Activated CD4-positive, alpha-beta memory T cell treated with anti-CD3 and anti-CD28 coated beads, Interleukin-2, amount 10 ng/mL, durations not matched to agents 7 days and 5 days (primary cell): Measurements from ENCODE around the gene LTF. TPM values are rescaled to one million over a fixed set of nuclear protein-coding genes. Genes with fewer than 3 reads are reported as not detected.

Experiments used
- total RNA-seq, 2 experiments: library from RNA; stranded (reverse); gene quantifications; one replicate each; pipeline ENCODE4 v1.2.3, GENCODE V29; 2021

Gene LTF
- total RNA-seq, 2 experiments from 2014 or later = not detected

Other genes starting within 250 kb of the LTF start
- 1 to 10 TPM; 1.2 to 1.9 TPM for gene CCR3, start 222.4 kb downstream of the LTF start, total RNA-seq
- gene CCR2, start 110.8 kb downstream of the LTF start, total RNA-seq = 100 to 1,000 TPM; 167 to 174 TPM
- 10 to 100 TPM; 80.2 to 85.3 TPM for gene CCR5, start 94.0 kb downstream of the LTF start, total RNA-seq
- gene CCRL2, start 57.6 kb downstream of the LTF start, total RNA-seq = 1 to 10 TPM; 5.4 to 6.2 TPM
- gene RTP3, start 33.1 kb upstream of the LTF start, total RNA-seq = not detected
- under 1 TPM; 0.35 to 0.43 TPM for gene LRRC2, start 101.4 kb upstream of the LTF start, total RNA-seq
- gene FAM240A, start 147.6 kb upstream of the LTF start, total RNA-seq = not detected
- 1 to 10 TPM; 6.9 to 7.4 TPM for gene ALS2CL, start 228.8 kb upstream of the LTF start, total RNA-seq
- under 1 TPM; 0.20 to 0.63 TPM for gene TMIE, start 236.5 kb upstream of the LTF start, total RNA-seq